T-cell (primary cell): Measurements from ENCODE around the gene HSP90AA1. TPM values are rescaled to one million over a fixed set of nuclear protein-coding genes. Genes with fewer than 3 reads are reported as not detected.

ENCODE experiments used
- ATAC-seq, 4 experiments: fragments of 200-7000 bp in 3 of 4; fragments of 150-1000 bp in 1 of 4; cut with Tn5 transposase; replicated peaks in 1 of 4; 1 replicate in 3 of 4; 2 replicates in 1 of 4; pipeline ENCODE4 v1.10.0; 2021; ENCODE audit warnings: moderate library complexity in 3 of 4, mild to moderate bottlenecking in 2 of 4, moderate number of reproducible peaks in 1 of 4
- CTCF ChIA-PET, 2 donors: fragments of 300-600 bp; sonication (Branson Sonifier 250); formaldehyde crosslinking; loops; one replicate each; lab custom pipeline; 2022; ENCODE audit warnings: antibody characterized with exemption in 2 of 2; lab: Charles Lee
- POLR2A ChIA-PET, 2 donors: fragments of 300-600 bp; sonication (Branson Sonifier 250); formaldehyde crosslinking; loops; one replicate each; lab custom pipeline; 2022; ENCODE audit warnings: antibody characterized with exemption in 2 of 2; lab: Charles Lee
- DNase-seq, 35 experiments: peaks; one replicate each; pipeline versions ENCODE4 v3.0.0 to v3.0.0-alpha.2; 2013 to 2023
- H3K27ac ChIP-seq: one replicate; pipeline ENCODE4 v1.5.1; 2013; ENCODE audit warnings: low read length
- H3K27me3 ChIP-seq, 2 experiments: replicated peaks in 1 of 2; 1 replicate in 1 of 2; 2 replicates in 1 of 2; pipeline versions ENCODE4 v1.6.1 to v1.7.0; 2013; ENCODE audit warnings: low read length in 1 of 2, mixed read lengths in 1 of 2; ENCODE audit not compliant: control insufficient read depth in 2 of 2, insufficient read depth in 2 of 2; ENCODE audit errors: extremely low read depth in 1 of 2
- H3K36me3 ChIP-seq, 2 donors: 1 replicate in 1 of 2; 2 replicates in 1 of 2; pipeline versions ENCODE4 v1.6.1 to v1.7.0; 2013; ENCODE audit warnings: low read length in 1 of 2; ENCODE audit not compliant: control insufficient read depth in 2 of 2, insufficient read depth in 1 of 2; ENCODE audit errors: extremely low read depth in 1 of 2
- H3K4me1 ChIP-seq, 2 experiments: 1 replicate in 1 of 2; 2 replicates in 1 of 2; pipeline versions ENCODE4 v1.6.1 to v1.7.0; 2013; ENCODE audit warnings: low read length in 2 of 2, mixed read lengths in 1 of 2; ENCODE audit not compliant: insufficient read depth in 2 of 2, control insufficient read depth in 1 of 2; ENCODE audit errors: extremely low read depth in 1 of 2
- H3K4me3 ChIP-seq, 2 donors: 1 replicate in 1 of 2; 2 replicates in 1 of 2; pipeline versions ENCODE4 v1.5.1 to v1.7.0; 2013; ENCODE audit warnings: mild to moderate bottlenecking in 2 of 2, low read length in 1 of 2, moderate library complexity in 1 of 2; ENCODE audit not compliant: control insufficient read depth in 1 of 2; ENCODE audit errors: extremely low read depth in 1 of 2
- H3K9me3 ChIP-seq: 2 replicates; pipeline ENCODE4 v1.7.0; 2013
- H3K27ac Mint-ChIP-seq, 2 donors: one replicate each; pipeline ENCODE4 v1.8.0; 2020 to 2021; ENCODE audit warnings: mild to moderate bottlenecking in 2 of 2, mixed read lengths in 2 of 2
- H3K27me3 Mint-ChIP-seq, 2 donors: one replicate each; pipeline ENCODE4 v1.8.0; 2021 to 2022; ENCODE audit warnings: mixed read lengths in 2 of 2
- H3K36me3 Mint-ChIP-seq: one replicate; pipeline ENCODE4 v1.8.0; 2021; ENCODE audit warnings: mixed read lengths
- H3K4me1 Mint-ChIP-seq, 3 donors: one replicate each; pipeline ENCODE4 v1.8.0; 2020 to 2022; ENCODE audit warnings: mixed read lengths in 3 of 3, mild to moderate bottlenecking in 1 of 3
- H3K4me3 Mint-ChIP-seq, 3 donors: one replicate each; pipeline ENCODE4 v1.8.0; 2020 to 2022; ENCODE audit warnings: mild to moderate bottlenecking in 3 of 3, mixed read lengths in 3 of 3, moderate library complexity in 3 of 3
- H3K9me3 Mint-ChIP-seq, 3 donors: one replicate each; pipeline ENCODE4 v1.8.0; 2020 to 2022; ENCODE audit warnings: mixed read lengths in 3 of 3
- WGBS: methylation state at CpG from one replicate; pipeline ENCODE4 v1.1.5; 2013; ENCODE audit warnings: missing lambda C conversion rate; ENCODE audit not compliant: insufficient coverage; 5-methylcytosine and 5-hydroxymethylcytosine counted together
- total RNA-seq, 35 experiments: library from RNA in 6 of 35; stranded (reverse) in 6 of 35; fragments of 120-200 nt in 1 of 35; gene quantifications; one replicate each; pipeline versions ENCODE4 v1.2.1 to v1.2.4 and lab custom pipeline; 2013 to 2026

HSP90AA1 gene
- total RNA-seq, 5 donors from 2014 or later (not counting 1 experiment from before 2014, with no cell fraction given) = 230 to 471 (median 263) TPM

DNA sequence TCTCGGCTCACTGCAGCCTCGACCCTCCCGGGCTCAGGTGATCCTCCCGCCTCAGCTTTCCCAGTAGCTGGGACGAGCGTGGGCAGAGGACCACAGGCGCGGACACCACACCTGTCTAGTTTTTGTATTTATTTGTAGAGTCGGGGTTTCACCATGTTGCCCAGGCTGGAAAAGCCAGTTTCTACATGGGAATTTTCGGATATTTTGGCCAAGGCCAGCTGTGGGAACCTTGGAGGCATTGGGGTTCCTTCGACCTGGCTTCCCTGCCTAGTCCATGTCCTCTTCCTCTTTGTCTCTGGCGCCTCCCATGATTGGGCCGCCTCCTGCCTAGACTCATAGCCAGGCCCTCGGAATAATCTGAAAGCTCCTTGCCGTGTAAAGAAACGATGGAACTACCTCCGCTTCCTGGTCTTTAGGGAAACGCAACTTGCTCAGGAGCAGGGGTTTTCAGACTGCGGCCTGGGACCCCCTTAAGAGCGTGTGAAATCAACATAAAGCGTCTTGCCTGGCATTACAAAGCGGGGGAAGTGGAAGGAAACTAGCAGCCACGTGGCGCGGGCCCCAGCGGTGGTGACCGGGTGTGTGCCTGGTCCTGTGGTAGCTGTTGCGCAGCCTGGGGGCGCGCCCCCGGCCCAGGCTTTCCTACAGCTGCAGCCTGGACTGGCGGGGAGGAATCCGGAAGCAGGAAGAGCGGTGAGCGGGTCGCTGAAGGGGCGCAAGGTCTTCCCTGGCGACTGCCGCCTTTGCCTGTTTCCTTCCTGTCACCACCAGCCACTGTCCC lies 1.4 kb upstream of the HSP90AA1 start:
- H3K27ac Mint-ChIP-seq = peak overlapping the region; percentile 85 to 94
- DNase-seq (peak in 29 of 35 experiments; percentile 11 to 56 (median 29)), ATAC-seq (no peak)
- peaks cover 31% of the 10 kb centered on the region for H3K36me3 Mint-ChIP-seq
- peaks cover 51 to 53% (median 52%) of the 10 kb centered on the region in 3 donors for H3K4me1 Mint-ChIP-seq
- H3K27ac ChIP-seq = peak overlapping the region; percentile 67
- peaks cover 5 to 26% of the 10 kb centered on the region in 2 donors for H3K36me3 ChIP-seq
- POLR2A ChIA-PET = interaction anchor here in 1 of 2 donors (1.0 kb wide), 2 partner anchors 9 to 25 kb away, joined by 5 to 6 read pairs; no protein-coding TSS in a partner anchor
- no peaks in the 10 kb centered on the region for H3K9me3 ChIP-seq
- H3K4me1 ChIP-seq = peaks cover 22 to 42% of the 10 kb centered on the region in 2 experiments
- H3K9me3 Mint-ChIP-seq = no peaks in the 10 kb centered on the region
- H3K27me3 Mint-ChIP-seq = no peaks in the 10 kb centered on the region
- WGBS = 2% methylated on average over 34 of the region's 39 CpGs
- CTCF ChIA-PET = interaction anchor here in 1 of 2 donors (0.6 kb wide), 1 partner anchor 21 kb away, joined by 3 read pairs; no protein-coding TSS in a partner anchor
- H3K27me3 ChIP-seq = no peaks in the 10 kb centered on the region
- peak overlapping the region; percentile 84 to 91 (median 85) for H3K4me3 Mint-ChIP-seq
- H3K4me3 ChIP-seq = peak overlapping the region; percentile 63 to 92

- peaks cover 56 to 59% (median 57%) of the 10 kb centered on the region in 3 donors for H3K4me1 Mint-ChIP-seq
- Histone ChIP-seq H3K9me3 (no peaks in the 10 kb centered on the region), H3K27ac (peak overlapping the region; percentile 67), H3K4me1 (peaks cover 22 to 44% of the 10 kb centered on the region in 2 experiments), H3K36me3 (peaks cover 5 to 32% of the 10 kb centered on the region in 2 donors), H3K27me3 (no peaks in the 10 kb centered on the region), H3K4me3 (peak overlapping the region; percentile 63 to 92)
- peak overlapping the region; percentile 84 to 91 (median 85) for H3K4me3 Mint-ChIP-seq
- DNase-seq (peak in 2 of 35 experiments; percentile 5 to 24), ATAC-seq (no peak)
- ChIA-PET POLR2A (interaction anchor here in 1 of 2 donors (1.0 kb wide), 1 partner anchor 9 kb away, joined by 6 read pairs; no protein-coding TSS in a partner anchor), CTCF (interaction anchor here in 1 of 2 donors (0.6 kb wide), 1 partner anchor 8 kb away, joined by 3 read pairs; no protein-coding TSS in a partner anchor)
- H3K9me3 Mint-ChIP-seq = no peaks in the 10 kb centered on the region
- 3% methylated on average over 11 of the region's 11 CpGs for WGBS
- H3K36me3 Mint-ChIP-seq = peaks cover 36% of the 10 kb centered on the region
- H3K27me3 Mint-ChIP-seq = no peaks in the 10 kb centered on the region
- peak overlapping the region; percentile 85 to 94 for H3K27ac Mint-ChIP-seq
These were observed 843 bp upstream of the HSP90AA1 start for GRCh38 chr14:102087762-102088011.

DNA sequence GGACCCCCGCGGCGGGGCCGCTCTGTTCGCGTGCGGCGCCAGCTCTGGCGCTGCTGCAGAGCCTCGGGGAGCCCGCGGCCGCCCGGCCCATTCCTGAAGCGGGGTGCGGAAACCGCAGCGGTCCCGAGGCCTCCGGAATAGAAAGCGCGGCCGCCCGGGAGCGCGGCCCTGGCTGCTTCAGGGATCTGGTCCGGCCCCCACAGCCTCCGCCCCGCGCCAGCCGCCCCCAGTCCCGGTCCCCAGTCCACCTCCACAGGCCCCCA lies 204 bp downstream of the HSP90AA1 start:
- H3K27me3 ChIP-seq = no peaks in the 10 kb centered on the region
- POLR2A ChIA-PET = interaction anchor here in 1 of 2 donors (0.7 kb wide), 1 partner anchor 11 kb away, joined by 4 read pairs; no protein-coding TSS in a partner anchor
- H3K9me3 ChIP-seq = no peaks in the 10 kb centered on the region
- H3K27ac Mint-ChIP-seq = peak overlapping the region; percentile 91 to 93
- H3K4me1 ChIP-seq = peaks cover 22 to 47% of the 10 kb centered on the region in 2 experiments
- DNase-seq (no peak), ATAC-seq (peak in 2 of 4 experiments; percentile 29 to 37)
- under 1% methylated on average over 32 of the region's 32 CpGs for WGBS
- CTCF ChIA-PET = no interaction called here
- H3K36me3 Mint-ChIP-seq = peaks cover 44% of the 10 kb centered on the region
- no peaks in the 10 kb centered on the region for H3K9me3 Mint-ChIP-seq
- H3K27ac ChIP-seq = peak overlapping the region; percentile 96
- peaks cover 65 to 69% (median 68%) of the 10 kb centered on the region in 3 donors for H3K4me1 Mint-ChIP-seq
- no peaks in the 10 kb centered on the region for H3K27me3 Mint-ChIP-seq
- H3K36me3 ChIP-seq = peaks cover 5 to 42% of the 10 kb centered on the region in 2 donors
- peak overlapping the region; percentile 64 to 71 for H3K4me3 ChIP-seq
- H3K4me3 Mint-ChIP-seq = peak overlapping the region; percentile 81 to 85 (median 84)

DNA sequence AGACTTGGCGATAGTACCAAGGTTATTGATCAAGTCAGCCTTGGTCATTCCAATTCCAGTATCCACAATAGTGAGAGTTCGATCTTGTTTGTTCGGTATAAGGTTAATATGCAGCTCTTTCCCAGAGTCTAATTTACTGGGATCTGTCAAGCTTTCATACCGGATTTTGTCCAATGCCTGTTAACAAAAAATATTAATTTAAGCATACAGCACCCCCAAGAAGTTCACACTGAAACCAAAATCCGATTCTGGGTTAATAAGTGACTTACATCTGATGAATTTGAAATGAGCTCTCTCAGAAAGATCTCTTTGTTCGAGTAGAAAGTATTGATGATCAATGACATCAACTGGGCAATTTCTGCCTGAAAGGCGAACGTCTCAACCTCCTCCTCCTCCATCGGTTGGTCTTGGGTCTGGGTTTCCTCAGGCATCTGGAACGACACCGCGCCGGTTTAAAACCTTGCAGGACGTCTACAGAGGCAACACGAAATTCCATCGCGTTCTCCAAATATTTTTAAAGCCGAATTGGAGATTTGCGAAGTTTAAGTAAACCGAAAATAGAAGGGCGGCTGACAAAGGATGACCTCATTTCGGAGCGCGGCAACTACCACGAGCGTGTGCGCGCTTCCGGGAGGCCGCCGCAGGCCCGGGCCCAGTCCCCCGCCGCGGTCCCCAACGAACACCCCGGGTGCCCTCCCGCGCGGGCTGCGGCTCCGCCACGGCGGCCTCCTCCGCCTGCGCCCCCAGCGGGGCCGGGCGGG lies 716 bp downstream of the HSP90AA1 start:
- peaks cover 49% of the 10 kb centered on the region for H3K36me3 Mint-ChIP-seq
- ATAC-seq (peak; percentile 56 to 62 (median 60)), DNase-seq (peak in 34 of 35 experiments; percentile 48 to 87 (median 66))
- H3K4me3 Mint-ChIP-seq = peak overlapping the region; percentile 85 to 97 (median 94)
- peak overlapping the region; percentile 96 to 97 for H3K27ac Mint-ChIP-seq
- H3K27ac ChIP-seq = peak overlapping the region; percentile 96
- H3K9me3 ChIP-seq = no peaks in the 10 kb centered on the region
- H3K27me3 ChIP-seq = no peaks in the 10 kb centered on the region
- CTCF ChIA-PET = interaction anchor here in 1 of 2 donors (1.2 kb wide), 1 partner anchor 19 kb away, joined by 6 read pairs; no protein-coding TSS in a partner anchor
- peak overlapping the region; percentile 64 to 71 for H3K4me3 ChIP-seq
- peaks cover 69 to 74% (median 72%) of the 10 kb centered on the region in 3 donors for H3K4me1 Mint-ChIP-seq
- peaks cover 26 to 47% of the 10 kb centered on the region in 2 experiments for H3K4me1 ChIP-seq
- H3K9me3 Mint-ChIP-seq = no peaks in the 10 kb centered on the region
- H3K27me3 Mint-ChIP-seq = no peaks in the 10 kb centered on the region
- POLR2A ChIA-PET = interaction anchor here in 1 of 2 donors (0.6 to 0.7 kb wide), 2 partner anchors 11 to 23 kb away, joined by 4 to 5 read pairs; no protein-coding TSS in a partner anchor
- under 1% methylated on average over 41 of the region's 49 CpGs for WGBS
- peaks cover 5 to 47% of the 10 kb centered on the region in 2 donors for H3K36me3 ChIP-seq

- POLR2A ChIA-PET = interaction anchor here in 1 of 2 donors (0.6 kb wide), 1 partner anchor 22 kb away, joined by 5 read pairs; no protein-coding TSS in a partner anchor
- H3K27ac ChIP-seq = peak overlapping the region; percentile 86
- ATAC-seq (no peak), DNase-seq (no peak)
- no peaks in the 10 kb centered on the region for H3K9me3 ChIP-seq
- Mint-ChIP-seq H3K36me3 (peaks cover 55% of the 10 kb centered on the region), H3K9me3 (no peaks in the 10 kb centered on the region), H3K4me3 (peak overlapping the region; percentile 85 to 97 (median 94)), H3K4me1 (peaks cover 73 to 81% (median 78%) of the 10 kb centered on the region in 3 donors), H3K27ac (peak overlapping the region; percentile 96 to 97), H3K27me3 (no peaks in the 10 kb centered on the region)
- CTCF ChIA-PET = interaction anchor here in 1 of 2 donors (0.6 to 1.2 kb wide), 2 partner anchors 18 to 59 kb away, joined by 4 to 6 read pairs; no protein-coding TSS in a partner anchor
- no peaks in the 10 kb centered on the region for H3K27me3 ChIP-seq
- peak overlapping the region; percentile 64 to 71 for H3K4me3 ChIP-seq
- peaks cover 9 to 53% of the 10 kb centered on the region in 2 donors for H3K36me3 ChIP-seq
- peaks cover 26 to 47% of the 10 kb centered on the region in 2 experiments for H3K4me1 ChIP-seq
- WGBS = 30% methylated on average over 7 of the region's 10 CpGs
These were observed 1.4 kb downstream of the HSP90AA1 start for GRCh38 chr14:102085488-102085887.
